HepG2 (cell line): ENCODE data around the gene NUP88. TPM values are rescaled to one million over a fixed set of nuclear protein-coding genes. Genes with fewer than 3 reads are reported as not detected.

Experiments used
- HDAC6 ChIP-seq: fragments of 200-600 bp; sonication (generic); IDR thresholded peaks from 2 replicates; pipeline ENCODE4 v1.7.0; 2017; ENCODE audit warnings: mild to moderate bottlenecking, antibody characterized with exemption, low read length, low read depth
- JDP2 ChIP-seq: sonication (generic); formaldehyde crosslinking; IDR thresholded peaks from 2 replicates; pipeline ENCODE4 v1.8.1; 2022; ENCODE audit warnings: missing genetic modification reagents, borderline replicate concordance
- KLF6 ChIP-seq: IDR thresholded peaks from 2 replicates; pipeline ENCODE4 v1.8.0; 2016; ENCODE audit warnings: missing biosample characterization, missing genetic modification reagents
- MAFG ChIP-seq: sonication (generic); formaldehyde crosslinking; IDR thresholded peaks from 2 replicates; pipeline ENCODE4 v1.5.1; 2020; ENCODE audit warnings: mild to moderate bottlenecking, missing genetic modification reagents
- MYC ChIP-seq: sonication (generic); formaldehyde crosslinking; IDR thresholded peaks from 2 replicates; pipeline ENCODE4 v1.9.0; 2021; ENCODE audit warnings: missing genetic modification reagents, borderline replicate concordance
- PRMT3 ChIP-seq: sonication (generic); formaldehyde crosslinking; IDR thresholded peaks from 2 replicates; pipeline ENCODE4 v1.8.1; 2022; ENCODE audit warnings: low read depth, mild to moderate bottlenecking, moderate library complexity, missing genetic modification reagents, borderline replicate concordance
- SNRNP70 ChIP-seq: fragments of 200-400 bp; formaldehyde crosslinking; IDR thresholded peaks from 2 replicates; pipeline ENCODE4 v1.6.1; 2017; ENCODE audit warnings: mild to moderate bottlenecking, low read depth, low read length, moderate library complexity
- SRF ChIP-seq: IDR thresholded peaks from 2 replicates; pipeline ENCODE4 v1.6.1; 2011; ENCODE audit warnings: mild to moderate bottlenecking, low read depth, low read length, moderate library complexity
- ZBTB42 ChIP-seq: sonication (generic); formaldehyde crosslinking; IDR thresholded peaks from 2 replicates; pipeline ENCODE4 v1.5.0; 2020; ENCODE audit warnings: mild to moderate bottlenecking, missing genetic modification reagents
- ZNF207 ChIP-seq: fragments of 450-650 bp; IDR thresholded peaks from 2 replicates; pipeline ENCODE4 v1.6.1; 2016; ENCODE audit warnings: antibody characterized with exemption, borderline replicate concordance
- ZNF549 ChIP-seq: sonication (generic); formaldehyde crosslinking; IDR thresholded peaks from 2 replicates; pipeline ENCODE4 v1.5.0; 2020; ENCODE audit warnings: missing genetic modification reagents
- ZNF598 ChIP-seq: sonication (generic); formaldehyde crosslinking; IDR thresholded peaks from 2 replicates; pipeline ENCODE4 v1.5.1; 2020; ENCODE audit warnings: mild to moderate bottlenecking, missing genetic modification reagents, borderline replicate concordance
- polyA plus RNA-seq, 8 experiments: library from polyadenylated mRNA; depleted of rRNA in 3 of 8; stranded (reverse) in 7 of 8; unstranded in 1 of 8; fragments of >200 nt; fragmentation: Illumina TruSeq in 4 of 8; extraction: Trizol in 4 of 8; gene quantifications; 2 replicates each; pipeline versions ENCODE4 v1.2.1 to v1.2.3, GENCODE V29; 2011 to 2016; ENCODE audit warnings: low read depth in 4 of 8, missing spikeins in 1 of 8, mixed read lengths in 1 of 8; ENCODE audit not compliant: insufficient read depth in 1 of 8
- total RNA-seq, 5 experiments: library from RNA; depleted of rRNA; stranded (reverse); fragments of >200 nt; fragmentation: Illumina TruSeq; extraction: Trizol; gene quantifications; 2 replicates each; pipeline ENCODE4 v1.2.3, GENCODE V29; 2016; ENCODE audit warnings: low read depth in 1 of 5
- TF ChIP-seq, protein P1 (sequence below): sonication (generic); formaldehyde crosslinking; IDR thresholded peaks from one replicate; pipeline ENCODE4 v1.5.1; 2020; ENCODE audit warnings: mild to moderate bottlenecking, missing genetic modification reagents; ENCODE audit errors: not compliant biosample characterization
- TF ChIP-seq, protein P2 (sequence below): sonication (generic); formaldehyde crosslinking; IDR thresholded peaks from 2 replicates; pipeline ENCODE4 v1.9.0; 2021; ENCODE audit warnings: missing genetic modification reagents, mild to moderate bottlenecking, borderline replicate concordance
- TF ChIP-seq, protein P3 (sequence below): sonication (generic); formaldehyde crosslinking; conservative IDR thresholded peaks from 2 replicates; pipeline ENCODE4 v1.4.0; 2020; ENCODE audit warnings: mild to moderate bottlenecking, missing genetic modification reagents, moderate library complexity
- TF ChIP-seq, protein P4 (sequence below): sonication (generic); formaldehyde crosslinking; IDR thresholded peaks from 2 replicates; pipeline ENCODE4 v1.8.0; 2022; ENCODE audit warnings: missing genetic modification reagents, mild to moderate bottlenecking, inconsistent platforms, borderline replicate concordance

The NUP88 gene
- total and polyA plus RNA-seq, 2 of the 13 experiments (the other 11 are each of a cell fraction or from before 2014, with no cell fraction given) = 48.2 to 130 TPM

DNA sequence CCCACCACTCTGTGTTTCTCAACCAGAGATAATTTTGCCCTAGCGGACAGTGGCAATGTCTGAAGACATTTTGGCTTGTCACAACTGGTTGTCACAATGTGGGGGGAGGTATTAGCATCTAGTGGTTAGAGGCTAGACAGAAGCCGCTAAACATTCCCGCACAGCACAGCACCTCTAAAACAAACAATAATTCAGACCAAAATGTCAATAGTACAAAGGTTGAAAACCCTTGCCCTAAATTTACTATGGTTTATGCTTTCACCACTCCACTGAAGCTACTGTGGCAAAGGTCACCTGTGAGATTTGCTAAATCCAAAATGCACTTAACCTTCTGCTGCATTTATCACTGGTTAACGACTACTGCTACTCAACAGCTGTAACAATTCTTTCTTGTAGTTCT, 14.1 kb downstream of the NUP88 start (continued):
- TF ChIP-seq, protein P1, sequence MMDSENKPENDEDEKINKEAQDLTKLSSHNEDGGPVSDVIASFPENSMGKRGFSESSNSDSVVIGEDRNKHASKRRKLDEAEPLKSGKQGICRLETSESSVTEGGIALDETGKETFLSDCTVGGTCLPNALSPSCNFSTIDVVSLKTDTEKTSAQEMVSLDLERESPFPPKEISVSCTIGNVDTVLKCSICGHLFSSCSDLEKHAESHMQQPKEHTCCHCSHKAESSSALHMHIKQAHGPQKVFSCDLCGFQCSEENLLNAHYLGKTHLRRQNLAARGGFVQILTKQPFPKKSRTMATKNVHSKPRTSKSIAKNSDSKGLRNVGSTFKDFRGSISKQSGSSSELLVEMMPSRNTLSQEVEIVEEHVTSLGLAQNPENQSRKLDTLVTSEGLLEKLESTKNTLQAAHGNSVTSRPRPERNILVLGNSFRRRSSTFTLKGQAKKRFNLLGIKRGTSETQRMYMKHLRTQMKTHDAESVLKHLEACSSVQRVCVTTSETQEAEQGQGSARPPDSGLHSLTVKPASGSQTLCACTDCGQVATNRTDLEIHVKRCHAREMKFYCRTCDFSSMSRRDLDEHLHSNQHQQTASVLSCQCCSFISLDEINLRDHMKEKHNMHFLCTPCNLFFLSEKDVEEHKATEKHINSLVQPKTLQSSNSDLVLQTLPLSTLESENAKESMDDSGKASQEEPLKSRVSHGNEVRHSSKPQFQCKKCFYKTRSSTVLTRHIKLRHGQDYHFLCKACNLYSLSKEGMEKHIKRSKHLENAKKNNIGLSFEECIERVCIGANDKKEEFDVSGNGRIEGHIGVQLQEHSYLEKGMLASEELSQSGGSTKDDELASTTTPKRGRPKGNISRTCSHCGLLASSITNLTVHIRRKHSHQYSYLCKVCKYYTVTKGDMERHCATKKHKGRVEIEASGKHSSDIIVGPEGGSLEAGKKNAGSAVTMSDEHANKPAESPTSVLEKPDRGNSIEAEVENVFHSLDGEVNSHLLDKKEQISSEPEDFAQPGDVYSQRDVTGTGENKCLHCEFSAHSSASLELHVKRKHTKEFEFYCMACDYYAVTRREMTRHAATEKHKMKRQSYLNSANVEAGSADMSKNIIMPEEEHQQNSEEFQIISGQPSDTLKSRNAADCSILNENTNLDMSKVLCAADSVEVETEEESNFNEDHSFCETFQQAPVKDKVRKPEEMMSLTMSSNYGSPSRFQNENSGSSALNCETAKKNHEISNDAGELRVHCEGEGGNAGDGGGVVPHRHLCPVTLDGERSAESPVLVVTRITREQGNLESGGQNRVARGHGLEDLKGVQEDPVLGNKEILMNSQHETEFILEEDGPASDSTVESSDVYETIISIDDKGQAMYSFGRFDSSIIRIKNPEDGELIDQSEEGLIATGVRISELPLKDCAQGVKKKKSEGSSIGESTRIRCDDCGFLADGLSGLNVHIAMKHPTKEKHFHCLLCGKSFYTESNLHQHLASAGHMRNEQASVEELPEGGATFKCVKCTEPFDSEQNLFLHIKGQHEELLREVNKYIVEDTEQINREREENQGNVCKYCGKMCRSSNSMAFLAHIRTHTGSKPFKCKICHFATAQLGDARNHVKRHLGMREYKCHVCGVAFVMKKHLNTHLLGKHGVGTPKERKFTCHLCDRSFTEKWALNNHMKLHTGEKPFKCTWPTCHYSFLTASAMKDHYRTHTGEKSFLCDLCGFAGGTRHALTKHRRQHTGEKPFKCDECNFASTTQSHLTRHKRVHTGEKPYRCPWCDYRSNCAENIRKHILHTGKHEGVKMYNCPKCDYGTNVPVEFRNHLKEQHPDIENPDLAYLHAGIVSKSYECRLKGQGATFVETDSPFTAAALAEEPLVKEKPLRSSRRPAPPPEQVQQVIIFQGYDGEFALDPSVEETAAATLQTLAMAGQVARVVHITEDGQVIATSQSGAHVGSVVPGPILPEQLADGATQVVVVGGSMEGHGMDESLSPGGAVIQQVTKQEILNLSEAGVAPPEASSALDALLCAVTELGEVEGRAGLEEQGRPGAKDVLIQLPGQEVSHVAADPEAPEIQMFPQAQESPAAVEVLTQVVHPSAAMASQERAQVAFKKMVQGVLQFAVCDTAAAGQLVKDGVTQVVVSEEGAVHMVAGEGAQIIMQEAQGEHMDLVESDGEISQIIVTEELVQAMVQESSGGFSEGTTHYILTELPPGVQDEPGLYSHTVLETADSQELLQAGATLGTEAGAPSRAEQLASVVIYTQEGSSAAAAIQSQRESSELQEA (CRISPR knock-in tag) = no peak
- TF ChIP-seq PRMT3 (CRISPR knock-in tag) = no peak
- TF ChIP-seq ZNF207 = no peak
- no peak for TF ChIP-seq JDP2
- no peak for TF ChIP-seq ZNF549
- TF ChIP-seq MAFG (CRISPR knock-in tag) = no peak
- no peak for TF ChIP-seq MYC (CRISPR knock-in tag)
- no peak for TF ChIP-seq KLF6 (CRISPR knock-in tag)
- TF ChIP-seq, protein P2, sequence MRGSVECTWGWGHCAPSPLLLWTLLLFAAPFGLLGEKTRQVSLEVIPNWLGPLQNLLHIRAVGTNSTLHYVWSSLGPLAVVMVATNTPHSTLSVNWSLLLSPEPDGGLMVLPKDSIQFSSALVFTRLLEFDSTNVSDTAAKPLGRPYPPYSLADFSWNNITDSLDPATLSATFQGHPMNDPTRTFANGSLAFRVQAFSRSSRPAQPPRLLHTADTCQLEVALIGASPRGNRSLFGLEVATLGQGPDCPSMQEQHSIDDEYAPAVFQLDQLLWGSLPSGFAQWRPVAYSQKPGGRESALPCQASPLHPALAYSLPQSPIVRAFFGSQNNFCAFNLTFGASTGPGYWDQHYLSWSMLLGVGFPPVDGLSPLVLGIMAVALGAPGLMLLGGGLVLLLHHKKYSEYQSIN (CRISPR knock-in tag) = no peak
- no peak for TF ChIP-seq SNRNP70
- TF ChIP-seq ZBTB42 (CRISPR knock-in tag) = no peak
- TF ChIP-seq, protein P3, sequence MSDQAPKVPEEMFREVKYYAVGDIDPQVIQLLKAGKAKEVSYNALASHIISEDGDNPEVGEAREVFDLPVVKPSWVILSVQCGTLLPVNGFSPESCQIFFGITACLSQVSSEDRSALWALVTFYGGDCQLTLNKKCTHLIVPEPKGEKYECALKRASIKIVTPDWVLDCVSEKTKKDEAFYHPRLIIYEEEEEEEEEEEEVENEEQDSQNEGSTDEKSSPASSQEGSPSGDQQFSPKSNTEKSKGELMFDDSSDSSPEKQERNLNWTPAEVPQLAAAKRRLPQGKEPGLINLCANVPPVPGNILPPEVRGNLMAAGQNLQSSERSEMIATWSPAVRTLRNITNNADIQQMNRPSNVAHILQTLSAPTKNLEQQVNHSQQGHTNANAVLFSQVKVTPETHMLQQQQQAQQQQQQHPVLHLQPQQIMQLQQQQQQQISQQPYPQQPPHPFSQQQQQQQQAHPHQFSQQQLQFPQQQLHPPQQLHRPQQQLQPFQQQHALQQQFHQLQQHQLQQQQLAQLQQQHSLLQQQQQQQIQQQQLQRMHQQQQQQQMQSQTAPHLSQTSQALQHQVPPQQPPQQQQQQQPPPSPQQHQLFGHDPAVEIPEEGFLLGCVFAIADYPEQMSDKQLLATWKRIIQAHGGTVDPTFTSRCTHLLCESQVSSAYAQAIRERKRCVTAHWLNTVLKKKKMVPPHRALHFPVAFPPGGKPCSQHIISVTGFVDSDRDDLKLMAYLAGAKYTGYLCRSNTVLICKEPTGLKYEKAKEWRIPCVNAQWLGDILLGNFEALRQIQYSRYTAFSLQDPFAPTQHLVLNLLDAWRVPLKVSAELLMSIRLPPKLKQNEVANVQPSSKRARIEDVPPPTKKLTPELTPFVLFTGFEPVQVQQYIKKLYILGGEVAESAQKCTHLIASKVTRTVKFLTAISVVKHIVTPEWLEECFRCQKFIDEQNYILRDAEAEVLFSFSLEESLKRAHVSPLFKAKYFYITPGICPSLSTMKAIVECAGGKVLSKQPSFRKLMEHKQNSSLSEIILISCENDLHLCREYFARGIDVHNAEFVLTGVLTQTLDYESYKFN (CRISPR knock-in tag) = peak; percentile 98
- 0 out of 2 replicates have a peak, but pooled peaks have one; percentile 3 for TF ChIP-seq SRF
- TF ChIP-seq, protein P4, sequence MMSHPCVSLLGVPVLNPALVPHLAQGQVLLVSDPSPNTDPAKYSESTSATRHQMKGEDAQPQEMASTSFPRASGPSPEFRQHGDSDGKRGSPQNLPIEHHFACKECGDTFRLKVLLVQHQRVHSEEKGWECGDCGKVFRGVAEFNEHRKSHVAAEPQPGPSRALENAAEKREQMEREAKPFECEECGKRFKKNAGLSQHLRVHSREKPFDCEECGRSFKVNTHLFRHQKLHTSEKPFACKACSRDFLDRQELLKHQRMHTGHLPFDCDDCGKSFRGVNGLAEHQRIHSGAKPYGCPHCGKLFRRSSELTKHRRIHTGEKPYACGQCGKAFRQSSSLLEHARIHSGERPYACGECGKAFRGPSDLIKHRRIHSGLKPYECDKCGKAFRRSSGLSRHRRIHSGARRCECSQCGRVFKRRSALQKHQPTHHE (CRISPR knock-in tag) = no peak
- no peak for TF ChIP-seq ZNF598 (CRISPR knock-in tag)
- TF ChIP-seq HDAC6 = no peak
